SK-MEL-5 (cell line): ENCODE measurements around the gene GAS6. TPM values are rescaled to one million over a fixed set of nuclear protein-coding genes. Genes with fewer than 3 reads are reported as not detected.

Source experiments
- DNase-seq: peaks from one replicate; pipeline ENCODE4 v3.0.0-alpha.2; 2016; ENCODE audit warnings: low read depth, low spot score
- in situ Hi-C: cut with HindIII; loops from 2 replicates; pipeline ENCODE4 v1.10.0; 2016; ENCODE audit warnings: low sequenced_read_pairs, high pct_unique_total_duplicates, low pct_unique_long_range_greater_than_20kb
- total RNA-seq: library from RNA; depleted of rRNA; stranded (reverse); fragments of >200 nt; shearing (Covaris generic); gene quantifications from 2 replicates; pipeline ENCODE4 v1.2.3, GENCODE V29; 2014

Gene GAS6
- total RNA-seq, 1 experiment from 2014 or later = 5.8 TPM

DNA sequence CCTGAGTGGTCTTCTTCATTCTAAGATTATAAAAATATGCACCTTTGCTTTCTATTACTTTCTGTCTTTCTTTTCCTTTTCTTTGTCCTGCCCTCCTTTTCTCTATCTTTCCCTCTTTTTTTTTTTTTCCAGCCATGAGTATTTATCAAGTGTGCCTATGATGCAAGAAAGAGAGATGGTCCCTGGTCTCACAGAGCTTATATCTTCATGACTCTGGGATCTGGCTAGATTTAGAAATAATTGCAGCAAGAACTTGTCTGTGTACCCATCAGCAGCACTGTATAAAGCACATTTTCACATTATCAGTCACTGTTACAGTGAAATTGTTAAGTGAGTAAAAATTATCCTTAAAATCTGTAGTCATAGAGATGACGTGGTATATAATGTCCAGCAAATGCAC is 31.6 kb upstream of the GAS6 start:
- no peak for DNase-seq
- in situ Hi-C loops = no loop called here

DNA sequence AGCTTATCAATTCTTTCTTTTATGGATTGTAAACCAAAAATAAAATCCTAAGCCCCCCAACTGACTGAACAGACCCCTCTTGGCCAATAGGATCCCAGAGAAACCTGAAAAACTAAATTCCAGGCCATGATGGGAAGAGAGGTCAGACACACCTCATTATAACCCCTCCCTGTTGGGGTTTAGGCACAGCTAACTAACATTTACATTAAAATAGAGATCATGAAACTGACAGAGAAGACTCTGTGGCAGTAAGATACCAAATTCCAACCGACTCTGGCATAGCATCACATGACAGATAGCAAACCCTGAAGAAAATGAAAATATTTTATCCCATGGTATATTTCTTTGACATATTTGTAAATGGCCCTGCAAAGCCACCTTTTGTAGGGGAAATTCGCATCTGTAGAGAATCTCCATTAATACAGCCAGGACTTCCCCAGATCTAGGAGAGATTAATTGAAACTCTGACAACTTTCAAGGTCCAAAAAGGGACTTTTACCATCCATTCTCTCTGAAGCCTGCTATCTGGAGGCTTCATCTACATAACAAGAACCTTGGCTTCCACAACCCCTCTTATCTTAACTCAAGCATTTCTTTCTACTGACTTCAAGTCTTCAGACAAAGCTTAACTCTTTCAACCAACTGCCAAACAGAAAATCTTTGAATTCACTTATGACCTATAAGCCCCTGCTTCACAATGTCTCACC is 27.1 kb upstream of the GAS6 start:
- in situ Hi-C loops = no loop called here
- DNase-seq = no peak

DNA sequence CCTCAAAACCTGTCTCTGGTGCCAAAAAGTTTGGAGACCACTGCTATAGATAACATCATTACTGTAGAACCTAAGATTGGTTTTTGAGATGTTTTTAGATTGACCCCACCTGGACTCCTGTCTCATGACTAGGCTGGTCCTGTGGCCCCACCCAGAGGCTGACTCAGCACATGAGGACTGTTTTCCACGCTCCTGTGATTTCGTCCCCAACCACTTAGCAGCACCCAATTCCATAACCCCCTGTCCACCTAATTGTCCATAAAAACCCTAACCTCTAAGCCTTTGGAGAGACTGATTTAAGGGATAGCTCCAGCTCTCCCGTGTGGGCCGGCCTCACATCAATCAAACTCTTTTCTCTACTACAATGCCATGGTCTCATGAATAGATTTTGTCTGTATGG is 25.6 kb upstream of the GAS6 start:
- DNase-seq = no peak
- in situ Hi-C loops = no loop called here

DNA sequence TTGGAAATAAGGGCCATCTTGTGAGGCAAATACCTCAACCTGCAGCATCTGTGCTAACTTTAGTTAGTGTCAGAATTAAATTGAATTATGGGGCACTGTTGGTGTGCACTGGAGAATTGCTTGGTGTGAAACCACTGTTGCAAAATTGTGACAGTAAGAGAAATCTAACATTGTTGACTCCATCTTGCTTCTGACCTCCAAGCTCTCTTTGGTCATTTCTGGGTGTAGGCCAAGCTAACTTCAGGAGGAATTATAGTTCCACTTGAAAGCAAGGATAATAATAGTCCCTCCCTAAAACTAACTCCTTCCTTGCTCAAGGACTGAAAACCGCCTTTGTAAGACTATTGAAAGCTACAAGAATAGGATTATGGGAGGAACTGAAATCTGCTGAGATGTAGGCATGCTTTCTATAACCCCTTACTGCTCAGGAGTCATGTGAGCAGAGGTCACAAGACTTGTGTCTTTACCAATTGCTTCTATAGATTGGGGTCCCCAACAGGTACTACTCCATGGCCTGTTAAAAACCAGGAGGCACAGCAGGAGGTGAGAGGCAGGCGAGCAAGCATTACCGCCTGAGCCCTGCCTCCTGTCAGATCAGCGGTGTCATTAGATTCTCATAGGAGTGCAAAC is 24.9 kb upstream of the GAS6 start:
- DNase-seq = no peak
- in situ Hi-C loops = no loop called here

DNA sequence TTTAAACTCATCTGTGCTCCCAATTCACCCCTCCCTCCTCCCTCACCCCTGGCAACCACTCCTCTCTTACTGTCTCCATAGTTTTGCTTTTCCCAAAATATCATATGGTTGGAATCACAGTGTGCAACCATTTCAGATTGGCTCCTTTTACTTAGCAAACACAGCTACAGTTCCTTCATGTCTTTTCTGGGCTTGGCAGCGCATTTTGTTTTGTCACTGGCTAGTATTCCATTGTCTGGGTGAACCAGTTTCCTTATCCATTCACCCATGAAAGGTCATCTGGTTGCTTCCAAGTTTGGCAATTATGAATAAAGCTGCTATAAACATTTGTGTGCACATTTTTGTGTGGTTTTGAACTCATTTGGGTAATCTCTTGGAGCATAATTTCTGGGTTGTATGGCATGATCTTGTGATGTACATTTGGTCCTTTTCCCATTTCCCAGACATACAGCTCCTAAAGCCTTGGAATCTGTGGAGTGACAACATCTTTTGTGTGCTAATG is 23.9 kb upstream of the GAS6 start:
- in situ Hi-C loops = no loop called here
- DNase-seq = no peak

DNA sequence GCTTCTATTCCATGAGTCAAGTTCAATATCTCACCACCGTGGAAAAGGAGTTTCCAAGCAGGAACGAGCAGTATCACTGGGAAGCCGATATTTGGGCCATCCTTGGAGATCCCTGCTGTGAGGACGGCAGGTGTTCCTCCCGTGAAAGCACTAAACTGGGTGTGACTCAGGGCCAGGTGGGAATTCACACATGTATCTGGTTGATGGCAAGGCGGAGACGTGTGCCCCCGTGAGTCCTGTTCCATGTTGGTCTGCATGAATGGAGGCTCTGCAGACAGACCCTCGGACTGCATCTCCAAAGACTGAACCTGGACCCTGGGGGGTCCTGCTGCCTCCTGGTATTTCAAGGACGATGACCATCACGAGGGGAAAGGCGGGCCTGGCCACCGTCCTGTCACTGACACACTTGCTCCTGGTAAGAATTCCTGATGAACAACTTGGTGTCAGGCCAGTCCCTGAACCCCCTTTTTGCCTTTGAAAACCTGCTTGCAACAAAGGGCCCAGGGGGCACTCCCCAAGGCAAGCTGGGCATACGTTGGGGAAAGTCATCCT is 22.8 kb upstream of the GAS6 start:
- in situ Hi-C loops = no loop called here
- no peak for DNase-seq

DNA sequence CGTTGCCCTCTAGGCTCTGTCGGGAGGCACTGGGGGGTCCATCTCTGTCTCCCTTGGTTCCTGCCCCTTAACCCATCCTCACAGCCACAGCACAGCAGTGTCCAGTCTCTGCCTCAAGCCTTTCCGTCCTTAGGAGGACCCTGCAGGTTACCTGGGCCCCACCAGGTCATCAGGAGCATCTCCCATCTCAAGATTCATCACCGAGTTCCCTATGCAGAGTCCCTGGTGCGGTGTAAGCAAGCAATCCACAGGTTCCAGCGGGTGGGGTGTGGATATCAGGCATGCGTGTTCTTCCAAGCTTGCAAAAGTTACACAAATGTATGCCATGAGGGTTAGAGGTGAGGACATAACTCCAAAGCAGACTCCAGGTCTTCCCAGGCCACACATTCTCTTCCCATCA is 20.9 kb upstream of the GAS6 start:
- in situ Hi-C loops = no loop called here
- no peak for DNase-seq

DNA sequence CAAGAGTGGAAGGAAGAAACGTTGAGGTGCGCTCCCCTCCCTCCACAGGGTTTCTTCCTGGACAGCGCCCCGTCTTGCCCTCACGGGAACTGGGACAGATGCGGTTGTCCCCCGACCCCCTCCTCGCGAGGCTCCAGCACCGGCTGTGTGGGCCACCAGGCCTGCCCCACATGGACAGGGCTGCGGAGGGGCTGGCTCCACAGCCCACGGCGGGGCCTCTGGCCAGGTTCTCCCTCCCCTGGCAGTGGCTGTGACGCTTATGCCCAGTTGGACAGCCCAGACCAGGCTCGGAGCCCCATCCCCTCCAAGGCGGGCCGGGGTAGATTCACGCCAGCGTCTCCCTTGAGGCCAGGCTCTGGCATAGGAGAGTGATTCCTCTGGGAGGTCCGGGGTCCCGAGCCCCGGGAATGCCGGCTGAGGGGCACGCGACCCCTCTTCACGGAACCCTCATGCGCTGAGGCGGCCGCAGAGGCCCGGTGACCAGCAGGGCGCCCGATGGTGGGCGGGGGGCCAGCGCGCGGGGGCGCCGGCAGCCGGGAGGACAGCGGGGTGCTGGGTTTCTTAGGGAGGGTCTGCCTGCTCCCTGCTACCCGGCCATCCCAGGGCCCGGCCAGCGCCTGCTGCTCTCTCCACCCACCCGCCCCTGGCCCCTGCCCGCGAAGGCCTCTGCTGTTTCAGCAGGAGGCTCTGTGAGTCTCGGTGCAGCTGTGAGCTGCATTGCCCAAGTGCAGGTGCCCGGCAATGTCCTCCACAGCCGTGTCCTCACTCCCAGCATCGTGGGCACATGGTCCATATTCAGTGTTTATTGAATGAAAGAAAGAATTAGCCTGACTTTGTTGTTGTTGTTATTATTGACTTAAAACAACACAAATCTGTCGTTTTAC is 20.3 kb upstream of the GAS6 start:
- in situ Hi-C loops = no loop called here
- no peak for DNase-seq

DNA sequence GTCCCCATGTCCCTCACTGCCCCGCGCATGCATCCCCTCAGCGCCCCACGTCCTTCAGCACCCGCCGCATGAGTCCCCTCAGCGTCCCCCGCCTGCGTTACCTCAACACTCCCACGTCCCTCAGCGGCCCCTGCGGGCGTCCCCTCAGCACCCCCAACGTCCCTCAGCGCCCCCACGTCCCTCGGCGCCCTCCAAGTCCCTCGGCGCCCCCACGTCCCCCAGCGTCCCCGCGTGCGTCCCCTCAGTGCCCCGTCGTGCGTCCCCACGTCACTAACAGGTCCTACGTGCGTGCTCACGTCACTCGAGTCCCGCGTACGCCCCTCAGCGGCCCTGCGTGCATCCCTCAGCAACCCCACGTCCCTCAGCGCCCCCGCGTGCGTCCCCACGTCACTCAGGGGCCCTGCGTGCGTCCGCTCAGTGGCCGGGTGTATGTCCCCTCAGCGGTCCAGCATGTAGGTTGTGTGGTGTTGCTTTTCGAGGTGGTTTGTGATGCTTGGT is 19.5 kb upstream of the GAS6 start:
- in situ Hi-C loops = no loop called here
- DNase-seq = no peak

DNA sequence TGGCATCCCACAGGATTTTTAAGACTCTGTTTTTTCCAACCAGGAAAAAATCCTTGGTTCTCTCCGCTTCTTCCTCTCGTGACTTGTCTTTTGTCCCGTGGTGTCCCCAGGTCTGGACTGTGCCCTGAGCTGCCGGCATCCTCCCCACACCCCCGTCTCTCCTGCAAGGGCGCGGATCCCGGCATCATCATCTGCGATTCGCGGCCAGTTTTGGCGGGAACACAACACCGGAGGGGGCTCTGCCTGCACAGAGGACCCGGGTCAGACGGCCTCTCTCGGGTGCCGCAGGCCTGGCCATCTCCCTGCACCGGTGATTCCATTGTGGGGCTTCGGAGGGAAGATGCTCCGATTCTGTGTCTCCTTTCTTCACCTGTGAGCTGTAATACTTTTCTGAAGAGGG is 18.8 kb upstream of the GAS6 start:
- in situ Hi-C loops = no loop called here
- no peak for DNase-seq

DNA sequence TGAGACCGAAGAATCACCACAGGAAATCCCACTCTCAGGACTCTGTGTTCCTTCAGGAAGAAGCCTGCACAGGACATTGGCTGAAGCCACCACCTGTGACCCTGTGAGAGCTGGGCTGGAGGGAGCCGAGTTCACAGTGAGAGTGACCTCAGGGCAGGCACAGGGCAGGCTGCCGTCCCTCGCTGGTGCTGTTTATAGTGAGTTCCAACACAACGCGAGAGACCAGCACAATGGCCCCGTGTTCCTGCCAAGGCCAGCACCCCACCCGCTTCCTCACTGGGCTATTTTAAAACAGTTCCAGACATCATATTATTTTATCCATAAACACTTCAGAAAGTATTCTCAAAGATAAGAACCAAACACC is 18.4 kb upstream of the GAS6 start:
- in situ Hi-C loops = no loop called here
- DNase-seq = no peak

DNA sequence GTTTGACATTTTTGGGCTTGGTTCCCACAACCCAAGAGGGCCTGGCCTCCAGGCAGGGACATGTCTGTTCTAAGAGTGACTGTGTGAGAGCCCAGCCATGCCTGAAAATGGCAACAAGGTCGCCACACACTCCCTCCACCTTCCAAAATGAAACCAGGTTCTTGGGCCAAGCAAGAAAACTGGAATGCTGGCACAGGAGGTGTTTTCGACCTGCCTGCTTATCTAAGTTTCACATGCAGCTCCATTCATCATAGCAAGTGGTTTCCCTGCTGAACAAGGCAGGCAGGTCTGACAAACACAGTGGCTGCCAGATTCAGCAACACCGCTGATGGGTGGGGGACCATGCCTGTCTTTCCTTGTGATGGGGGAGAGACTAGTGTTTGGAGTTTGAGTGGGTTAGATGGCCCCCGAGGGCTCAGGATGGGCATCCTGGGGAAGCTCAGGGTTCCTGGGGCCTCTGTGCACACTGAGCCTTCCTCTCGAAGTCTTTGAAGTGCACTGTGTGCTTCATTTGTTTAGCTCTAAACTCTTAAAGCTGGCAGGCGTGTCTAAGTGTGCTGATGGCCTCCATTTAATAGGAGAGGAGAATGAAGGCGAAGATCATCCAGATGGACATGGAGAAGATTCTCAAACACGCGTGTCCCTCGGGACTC is 17.9 kb upstream of the GAS6 start:
- DNase-seq = no peak
- in situ Hi-C loops = no loop called here

DNA sequence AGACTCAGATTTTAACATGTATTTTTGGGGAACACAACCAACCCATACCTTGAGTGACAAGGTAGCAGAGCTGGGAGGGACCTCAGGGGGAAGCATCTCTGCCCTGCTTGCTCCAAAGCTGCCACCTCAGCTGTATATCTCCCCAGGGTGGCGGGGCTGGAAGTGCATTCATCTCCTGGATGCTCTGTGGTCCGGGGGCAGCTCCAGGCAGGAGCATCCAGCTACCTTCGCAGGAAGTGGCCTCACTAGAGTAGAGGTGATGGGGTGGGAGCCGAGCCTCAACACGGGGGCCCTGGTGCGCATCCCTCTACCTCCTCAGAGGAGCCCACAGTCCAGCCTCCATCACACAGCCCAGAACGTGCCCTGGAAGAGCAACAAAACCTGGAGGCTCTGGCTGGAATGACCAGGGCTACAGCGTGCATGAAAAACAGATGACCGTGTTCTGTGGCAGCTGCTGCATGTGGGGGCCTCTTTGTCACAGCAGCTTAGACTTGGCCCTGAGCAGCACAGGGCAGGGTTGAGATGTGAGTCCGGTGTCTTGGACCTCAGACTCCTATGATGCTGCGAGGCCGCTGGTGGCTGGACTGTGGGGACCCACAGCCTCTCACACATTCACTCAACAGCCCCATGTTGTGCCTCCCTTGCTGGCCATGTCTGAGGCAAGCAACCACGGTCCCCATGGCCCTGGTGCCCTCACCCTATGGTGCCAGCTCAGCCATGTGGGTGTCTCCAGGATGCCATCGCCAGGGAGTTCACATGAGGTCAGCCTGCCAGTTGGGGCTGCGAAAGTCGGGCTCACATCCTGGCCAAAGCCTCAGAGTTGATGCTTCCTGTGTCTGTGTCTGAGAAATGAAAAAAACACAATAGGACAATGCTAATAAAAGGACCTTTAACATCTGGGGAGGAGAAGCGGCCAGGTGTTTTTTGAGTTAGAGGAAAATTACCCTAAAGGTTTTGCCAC is 17.1 kb upstream of the GAS6 start:
- DNase-seq = no peak
- in situ Hi-C loops = no loop called here

DNA sequence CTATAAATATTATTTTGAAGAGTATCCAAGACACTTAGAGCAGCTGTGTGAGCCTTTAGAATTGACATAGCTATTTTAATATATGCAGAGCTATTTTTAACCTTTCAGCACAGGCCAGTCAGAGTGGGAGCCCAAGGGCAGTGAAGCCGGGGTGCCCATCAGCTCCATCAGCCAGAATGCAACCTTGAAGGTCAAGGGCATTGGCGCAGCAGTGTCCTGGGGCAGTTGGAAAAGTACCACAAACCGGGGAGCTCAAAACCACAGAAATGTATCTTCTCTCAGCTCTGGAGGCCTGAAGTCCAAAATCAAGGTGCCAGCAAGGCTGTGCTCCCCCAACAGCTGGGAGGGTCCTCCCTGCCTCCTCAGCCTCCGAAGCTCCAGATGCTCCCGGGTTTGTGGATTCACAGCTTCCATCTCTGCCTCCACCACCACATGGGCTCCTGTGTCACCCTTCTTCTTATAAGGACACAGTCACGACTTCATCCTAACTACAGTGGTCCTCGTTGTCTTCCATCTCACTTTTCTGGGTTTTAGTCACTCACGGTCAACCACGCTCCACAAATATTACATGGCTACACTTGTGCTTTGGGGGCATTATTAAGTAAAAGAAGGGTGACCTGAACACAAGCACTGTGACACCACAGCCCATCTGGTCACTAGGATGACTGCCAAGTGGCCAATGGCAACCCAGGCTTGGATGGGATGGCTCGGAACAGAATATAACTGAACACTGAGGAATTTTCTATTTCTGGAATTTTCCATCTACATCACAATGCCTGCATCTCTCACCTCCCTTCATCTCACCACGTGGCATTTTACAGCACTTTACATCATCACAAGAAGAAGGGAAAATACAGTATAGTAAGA is 15.9 kb upstream of the GAS6 start:
- in situ Hi-C loops = no loop called here
- DNase-seq = no peak

DNA sequence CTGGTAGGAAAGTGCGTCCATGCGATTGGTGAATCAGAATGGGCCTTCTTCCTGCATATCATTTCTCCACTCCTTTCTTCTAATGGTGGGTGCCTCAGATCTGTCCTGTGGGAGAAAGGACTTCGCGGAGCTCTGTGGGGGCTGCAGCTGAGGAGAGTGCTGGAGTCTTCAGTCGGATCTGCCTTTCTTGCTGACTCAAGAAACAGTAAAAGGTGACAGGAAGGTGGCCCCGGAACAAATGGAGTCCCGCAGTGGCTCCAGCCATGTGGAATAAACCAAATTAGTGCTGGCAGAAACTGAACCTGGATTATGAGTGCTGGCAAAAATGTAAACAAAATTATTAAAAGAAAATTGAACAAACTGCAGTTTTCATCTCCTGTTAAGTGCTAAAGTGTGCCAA is 15.1 kb upstream of the GAS6 start:
- DNase-seq = no peak
- in situ Hi-C loops = no loop called here
